Stomach (tissue), 9 donors: ENCODE data around the gene KIDINS220. TPM values are rescaled to one million over a fixed set of nuclear protein-coding genes. Genes with fewer than 3 reads are reported as not detected.

ENCODE experiments used
- DNase-seq, 2 donors: peaks; one replicate each; pipeline versions ENCODE4 v3.0.0 to v3.0.0-alpha.2; 2013 to 2019
- H3K27ac ChIP-seq, 5 donors: fragments of 200-600 bp in 4 of 5; sonication (generic) in 4 of 5; one replicate each; pipeline ENCODE4 v1.5.1; 2013 to 2019; ENCODE audit warnings: mild to moderate bottlenecking in 1 of 5, moderate library complexity in 1 of 5
- H3K27me3 ChIP-seq, 3 donors: fragments of 200-600 bp; sonication (generic); one replicate each; pipeline ENCODE4 v1.5.1; 2017 to 2019; ENCODE audit warnings: mixed run types in 1 of 3
- H3K36me3 ChIP-seq, 4 donors: fragments of 200-600 bp; sonication (generic); 1 replicate in 3 of 4; 2 replicates in 1 of 4; pipeline ENCODE4 v1.5.1; 2016 to 2019
- H3K4me1 ChIP-seq, 4 donors: fragments of 200-600 bp; sonication (generic); one replicate each; pipeline ENCODE4 v1.5.1; 2016 to 2019
- H3K4me3 ChIP-seq, 4 donors: fragments of 200-600 bp; sonication (generic) in 3 of 4; one replicate each; pipeline ENCODE4 v1.5.1; 2016 to 2019; ENCODE audit warnings: mild to moderate bottlenecking in 1 of 4
- H3K9me3 ChIP-seq, 4 donors: fragments of 200-600 bp; sonication (generic); one replicate each; pipeline ENCODE4 v1.5.1; 2016 to 2019
- EP300 ChIP-seq: sonication (generic); formaldehyde crosslinking; IDR thresholded peaks from one replicate; pipeline ENCODE4 v1.6.1; 2017; ENCODE audit warnings: antibody characterized with exemption
- POLR2A ChIP-seq, 4 donors: fragments of 450-650 bp; IDR thresholded peaks; one replicate each; pipeline ENCODE4 v1.6.1; 2016; ENCODE audit warnings: antibody characterized with exemption in 4 of 4, control low read depth in 2 of 4, mild to moderate bottlenecking in 1 of 4, moderate library complexity in 1 of 4
- POLR2AphosphoS5 ChIP-seq, 3 donors: sonication (generic); formaldehyde crosslinking; IDR thresholded peaks; one replicate each; pipeline ENCODE4 v1.6.1; 2016; ENCODE audit warnings: antibody characterized with exemption in 3 of 3
- WGBS, 5 donors: extraction: QIAGEN DNeasy Blood & Tissue Kit in 3 of 5; methylation state at CpG; one replicate each; pipeline versions ENCODE4 v1.1.5 to v1.1.7; 2013 to 2018; 5-methylcytosine and 5-hydroxymethylcytosine counted together
- intact Hi-C: fragments of 100-400 bp; cut with DNase I; formaldehyde crosslinking; loops from one replicate; pipeline ENCODE4 v1.15.1; 2023; ENCODE audit warnings: low total_unique reads
- polyA plus RNA-seq, 3 donors: library from polyadenylated mRNA; stranded (reverse); fragments of 200-250 nt; gene quantifications; one replicate each; pipeline ENCODE4 v1.2.3, GENCODE V29; 2013
- total RNA-seq, 5 donors: library from RNA; depleted of rRNA; stranded (reverse); fragments of >200 nt; gene quantifications; one replicate each; pipeline versions ENCODE4 v1.1.0 to v1.2.3, GENCODE V29; 2014 to 2016
- TF ChIP-seq, protein P1 (sequence below), 7 experiments: fragments of 450-650 bp in 4 of 7; fragments of 200-600 bp in 3 of 7; sonication (generic) in 3 of 7; IDR thresholded peaks; one replicate each; pipeline ENCODE4 v1.5.1; 2016 to 2019; ENCODE audit warnings: antibody characterized with exemption in 7 of 7, control low read depth in 2 of 7, mild to moderate bottlenecking in 1 of 7
- donor health status: healthy with polysubstance abuse.
- donor health status: Bipolar disorder and iron deficiency.
- donor health status: healthy.

The KIDINS220 gene
- total and polyA plus RNA-seq, 8 donors, result 3.8 to 160 (median 56.0) TPM

DNA sequence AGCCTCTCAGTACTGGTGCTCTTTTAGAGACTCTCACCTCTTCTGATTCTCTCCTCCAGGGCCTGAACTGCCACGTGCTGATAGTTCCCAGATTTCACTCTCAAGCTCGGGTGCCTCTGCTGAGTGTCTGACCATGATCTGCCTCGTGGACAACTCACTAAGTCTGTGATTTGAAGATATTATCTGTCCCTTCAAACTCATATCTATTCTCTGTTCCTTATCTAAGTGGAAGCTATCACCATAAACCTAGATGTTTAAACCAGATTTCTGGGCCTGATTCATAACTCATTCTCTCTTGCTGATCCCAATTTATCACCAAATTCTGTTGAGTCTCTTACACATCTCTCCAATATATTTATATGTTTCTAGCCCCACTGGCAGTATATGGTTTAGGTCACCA is 29.9 kb upstream of the KIDINS220 start:
- 80 to 87% (median 82%) methylated on average over 3 of the region's 3 CpGs for WGBS, 5 donors

DNA sequence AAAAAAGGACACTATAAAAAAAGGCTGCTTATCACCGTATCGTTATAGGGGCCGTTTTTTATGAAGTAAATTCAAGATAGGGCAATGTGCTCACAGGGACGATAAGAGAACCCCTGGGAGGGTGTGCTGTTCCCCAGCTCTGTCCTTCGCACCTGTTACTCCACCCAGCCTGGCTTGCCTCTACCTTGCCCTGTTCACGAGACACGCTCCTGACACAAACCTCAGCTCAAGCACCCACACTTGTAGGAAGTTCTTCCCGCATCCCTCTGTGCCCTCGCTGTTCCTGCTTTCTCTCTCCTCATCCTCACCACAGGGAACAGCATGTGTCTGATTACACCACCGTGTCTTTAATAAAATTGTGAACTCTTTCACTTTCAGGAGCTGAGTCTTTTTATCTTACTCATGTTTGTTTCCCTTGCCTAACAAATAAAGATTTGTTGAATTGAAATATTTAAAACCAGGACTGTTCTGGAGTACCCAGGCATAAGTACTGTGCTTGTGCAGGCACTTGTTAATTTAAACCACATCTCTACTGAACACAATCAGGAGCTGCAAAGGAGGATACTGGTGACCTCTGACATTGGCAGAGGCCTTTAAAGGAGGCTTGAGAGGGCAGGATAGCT is 26.0 kb upstream of the KIDINS220 start:
- Histone ChIP-seq H3K27ac (no peak overlapping the region), H3K9me3 (no peaks in the 10 kb centered on the region), H3K36me3 (peaks cover 0 to 5% (median 2%) of the 10 kb centered on the region in 4 donors), H3K27me3 (no peaks in the 10 kb centered on the region), H3K4me3 (no peak overlapping the region), H3K4me1 (no peaks in the 10 kb centered on the region)
- intact Hi-C loops, result no loop called here
- no peak for DNase-seq
- TF ChIP-seq POLR2AphosphoS5 (IDR thresholded peaks at IDR 0.05) (no peak), POLR2A (IDR thresholded peaks at IDR 0.05) (no peak), EP300 (no peak)
- TF ChIP-seq, protein P1, sequence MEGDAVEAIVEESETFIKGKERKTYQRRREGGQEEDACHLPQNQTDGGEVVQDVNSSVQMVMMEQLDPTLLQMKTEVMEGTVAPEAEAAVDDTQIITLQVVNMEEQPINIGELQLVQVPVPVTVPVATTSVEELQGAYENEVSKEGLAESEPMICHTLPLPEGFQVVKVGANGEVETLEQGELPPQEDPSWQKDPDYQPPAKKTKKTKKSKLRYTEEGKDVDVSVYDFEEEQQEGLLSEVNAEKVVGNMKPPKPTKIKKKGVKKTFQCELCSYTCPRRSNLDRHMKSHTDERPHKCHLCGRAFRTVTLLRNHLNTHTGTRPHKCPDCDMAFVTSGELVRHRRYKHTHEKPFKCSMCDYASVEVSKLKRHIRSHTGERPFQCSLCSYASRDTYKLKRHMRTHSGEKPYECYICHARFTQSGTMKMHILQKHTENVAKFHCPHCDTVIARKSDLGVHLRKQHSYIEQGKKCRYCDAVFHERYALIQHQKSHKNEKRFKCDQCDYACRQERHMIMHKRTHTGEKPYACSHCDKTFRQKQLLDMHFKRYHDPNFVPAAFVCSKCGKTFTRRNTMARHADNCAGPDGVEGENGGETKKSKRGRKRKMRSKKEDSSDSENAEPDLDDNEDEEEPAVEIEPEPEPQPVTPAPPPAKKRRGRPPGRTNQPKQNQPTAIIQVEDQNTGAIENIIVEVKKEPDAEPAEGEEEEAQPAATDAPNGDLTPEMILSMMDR (IDR thresholded peaks at IDR 0.05), result no peak
- WGBS, 5 donors, result 78 to 83% (median 79%) methylated on average over 10 of the region's 10 CpGs

More for the DNA sequence above, 29.9 kb upstream of the KIDINS220 start:
- Histone ChIP-seq H3K36me3 (peaks cover 0 to 2% (median under 1%) of the 10 kb centered on the region in 4 donors), H3K9me3 (no peaks in the 10 kb centered on the region), H3K27ac (no peak overlapping the region), H3K27me3 (no peaks in the 10 kb centered on the region), H3K4me3 (no peak overlapping the region), H3K4me1 (no peaks in the 10 kb centered on the region)
- intact Hi-C loops, result no loop called here
- TF ChIP-seq EP300 (no peak), POLR2A (IDR thresholded peaks at IDR 0.05) (no peak), POLR2AphosphoS5 (IDR thresholded peaks at IDR 0.05) (no peak)
- TF ChIP-seq, protein P1 (IDR thresholded peaks at IDR 0.05), result no peak
- DNase-seq, result no peak

DNA sequence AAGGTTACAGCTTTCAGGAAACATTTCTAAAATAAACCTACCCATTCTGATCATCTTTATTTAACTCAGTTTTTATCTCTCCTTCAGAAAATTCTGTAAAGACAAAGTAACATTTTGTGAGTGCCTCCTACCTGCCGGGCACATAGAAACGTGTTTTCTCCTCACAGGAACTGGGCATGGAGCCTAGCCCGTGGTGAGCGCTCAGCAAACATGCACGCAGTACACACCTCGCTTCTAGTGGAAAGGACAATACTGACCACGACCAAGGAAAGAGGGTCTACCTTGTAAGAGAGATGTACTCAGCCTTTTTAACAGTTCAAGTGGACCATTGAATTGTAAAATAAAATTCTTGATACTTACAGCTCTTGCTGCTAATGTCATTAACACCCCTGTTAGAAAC is 24.8 kb upstream of the KIDINS220 start:
- DNase-seq, result no peak
- no peak for TF ChIP-seq EP300
- TF ChIP-seq, protein P1 (IDR thresholded peaks at IDR 0.05), result no peak
- TF ChIP-seq POLR2AphosphoS5 (IDR thresholded peaks at IDR 0.05), result no peak
- no peak for TF ChIP-seq POLR2A (IDR thresholded peaks at IDR 0.05)
- no peak overlapping the region for H3K4me3 ChIP-seq
- H3K9me3 ChIP-seq, result no peaks in the 10 kb centered on the region
- intact Hi-C loops, result no loop called here
- H3K36me3 ChIP-seq, result peaks cover 0 to 9% (median 2%) of the 10 kb centered on the region in 4 donors
- 52 to 79% (median 69%) methylated on average over 7 of the region's 7 CpGs for WGBS, 5 donors
- no peaks in the 10 kb centered on the region for H3K27me3 ChIP-seq
- no peak overlapping the region for H3K27ac ChIP-seq
- H3K4me1 ChIP-seq, result no peaks in the 10 kb centered on the region

DNA sequence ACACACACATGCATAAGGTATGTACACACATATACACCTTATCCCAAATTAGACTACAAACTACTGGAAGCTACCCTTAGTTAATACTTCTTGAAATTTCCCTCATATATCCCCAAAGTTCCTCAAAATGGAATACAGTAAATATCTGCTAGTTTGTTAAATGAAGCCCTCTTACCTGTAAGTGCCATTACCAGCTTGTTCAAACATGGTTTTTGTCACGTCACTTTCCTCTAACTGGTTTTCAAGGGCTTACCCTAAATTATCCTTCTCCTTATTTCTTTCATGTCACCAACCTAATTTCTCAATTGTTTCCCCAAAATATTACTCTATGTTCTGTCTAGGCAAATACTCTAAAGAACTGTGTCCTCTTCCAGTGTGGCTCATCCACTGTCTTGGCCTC is 24.4 kb upstream of the KIDINS220 start:
- peaks cover 0 to 9% (median 2%) of the 10 kb centered on the region in 4 donors for H3K36me3 ChIP-seq
- DNase-seq, result no peak
- no peaks in the 10 kb centered on the region for H3K4me1 ChIP-seq
- TF ChIP-seq POLR2A (IDR thresholded peaks at IDR 0.05) (no peak), EP300 (no peak), POLR2AphosphoS5 (IDR thresholded peaks at IDR 0.05) (no peak)
- TF ChIP-seq, protein P1 (IDR thresholded peaks at IDR 0.05), result no peak
- H3K27ac ChIP-seq, result no peak overlapping the region
- no peak overlapping the region for H3K4me3 ChIP-seq
- H3K27me3 ChIP-seq, result no peaks in the 10 kb centered on the region
- no peaks in the 10 kb centered on the region for H3K9me3 ChIP-seq
- WGBS, 5 donors, result 81 to 98% (median 97%) methylated on average over 1 of the region's 1 CpG
- intact Hi-C loops, result no loop called here
